Measurements from ENCODE around the gene LILRB3.
"Not testable (repeated sequence)": the region's sequence is repeated elsewhere in the genome, so short reads cannot be mapped to it uniquely, and the experiment has no call there.

LILRB3 gene

GRCh38 chr19:54209811-54210494, 12.9 kb downstream of the LILRB3 start:
- DNase-seq (ENCODE audit: low read depth in 2 of 2): peak; percentile 93 to 94

DNA sequence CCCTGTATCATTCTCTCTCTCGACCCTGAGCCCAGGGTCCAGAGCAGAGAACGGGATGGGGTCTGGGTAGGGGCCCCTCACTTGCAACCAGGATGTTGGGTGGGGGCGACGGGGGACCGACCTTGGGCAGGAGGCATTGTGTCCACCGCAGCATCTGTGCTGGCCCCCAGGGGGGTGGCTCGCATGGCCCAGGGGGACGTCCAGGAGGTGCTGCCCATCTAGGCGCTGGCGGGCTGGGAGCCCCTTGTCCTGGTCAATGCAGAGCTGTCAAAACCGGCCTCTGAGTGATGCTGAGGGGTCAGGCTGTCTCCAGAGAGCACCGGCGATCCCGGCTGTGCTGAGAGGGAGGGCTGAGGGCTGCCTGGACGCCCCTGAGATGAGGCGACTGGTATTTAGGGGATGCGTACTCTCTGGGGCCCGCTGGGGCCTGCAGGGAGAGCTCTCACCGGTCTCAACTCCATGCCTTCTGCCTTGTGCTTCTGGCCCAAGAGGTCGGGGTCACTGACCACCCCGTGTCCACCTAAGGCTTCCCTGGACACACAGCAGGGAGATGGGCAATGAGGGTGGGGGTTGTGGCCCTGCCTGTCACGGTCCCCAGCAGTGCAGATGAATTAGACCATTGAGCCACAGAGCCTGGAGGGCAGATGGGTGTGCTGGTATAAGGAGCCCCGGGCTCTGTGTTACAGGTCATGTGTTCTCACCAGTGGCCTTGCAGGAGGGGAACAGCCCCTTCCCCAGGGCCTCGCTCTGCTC, 13.6 kb downstream of the LILRB3 start:
- DNase-seq (ENCODE audit: low read depth in 2 of 2): no peak

DNA sequence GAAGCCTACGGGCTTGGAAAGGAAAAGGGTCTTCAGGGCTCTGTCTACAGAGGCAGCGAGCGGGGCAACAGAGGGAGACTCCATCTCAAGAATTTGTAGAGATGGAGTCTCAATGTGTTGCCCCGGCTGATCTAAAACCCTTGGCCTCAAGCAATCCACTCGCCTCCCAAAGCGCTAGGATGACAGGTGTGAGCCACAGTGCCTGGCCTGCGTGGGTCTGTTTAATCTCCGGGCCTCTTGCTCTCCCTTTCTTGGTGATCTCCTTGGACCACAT, 14.1 kb downstream of the LILRB3 start:
- DNase-seq (ENCODE audit: low read depth in 2 of 2): no peak

DNA sequence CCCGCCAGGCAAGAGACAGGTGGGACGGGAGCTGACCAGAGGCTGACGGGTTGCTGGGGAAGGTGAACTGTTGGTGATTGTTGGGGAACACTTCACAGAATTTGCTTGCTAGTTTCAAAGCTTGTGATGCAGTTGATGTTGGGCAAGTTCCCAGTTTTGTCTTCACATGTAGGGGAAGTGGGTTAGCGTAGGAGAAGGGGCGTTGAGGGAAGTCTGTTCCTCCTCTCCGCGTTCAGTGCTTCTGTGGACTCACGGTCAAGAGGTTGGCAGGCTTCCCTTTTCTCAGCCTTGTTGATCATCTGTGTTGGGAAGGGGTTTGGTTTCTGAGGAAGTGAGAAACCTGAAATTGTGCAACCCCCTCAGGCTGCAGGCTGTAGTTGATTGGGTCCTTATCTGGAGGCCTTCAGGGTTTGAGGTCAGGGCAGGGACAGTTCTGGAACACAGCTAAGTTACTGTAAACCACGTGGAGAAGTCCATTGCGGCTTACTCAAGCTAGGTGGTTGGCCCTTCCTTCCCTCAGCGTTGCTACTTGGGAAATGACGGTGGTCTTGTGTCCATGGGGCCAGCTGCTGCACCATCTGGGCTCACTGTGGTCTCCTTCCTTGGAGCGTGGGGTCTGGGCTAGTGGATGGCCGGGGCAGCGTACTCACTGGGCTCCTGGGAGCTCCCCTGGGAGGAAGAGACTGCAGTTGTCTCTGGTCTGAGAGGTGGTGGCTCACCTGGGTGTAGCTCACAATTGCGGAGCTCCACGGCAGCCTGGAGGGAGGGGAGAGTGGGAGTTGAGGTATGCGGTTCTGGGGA, 14.6 kb downstream of the LILRB3 start:
- peak in 1 of 2 experiments; percentile 21 for DNase-seq (ENCODE audit: low read depth in 2 of 2)

- no peak for DNase-seq (ENCODE audit: low read depth in 2 of 2)
Observed at GRCh38 chr19:54207676-54207982, 15.2 kb downstream of the LILRB3 start.

- not testable (repeated sequence) for DNase-seq (ENCODE audit: low read depth in 2 of 2)
Observed at GRCh38 chr19:54207193-54207592, 15.6 kb downstream of the LILRB3 start.

DNA sequence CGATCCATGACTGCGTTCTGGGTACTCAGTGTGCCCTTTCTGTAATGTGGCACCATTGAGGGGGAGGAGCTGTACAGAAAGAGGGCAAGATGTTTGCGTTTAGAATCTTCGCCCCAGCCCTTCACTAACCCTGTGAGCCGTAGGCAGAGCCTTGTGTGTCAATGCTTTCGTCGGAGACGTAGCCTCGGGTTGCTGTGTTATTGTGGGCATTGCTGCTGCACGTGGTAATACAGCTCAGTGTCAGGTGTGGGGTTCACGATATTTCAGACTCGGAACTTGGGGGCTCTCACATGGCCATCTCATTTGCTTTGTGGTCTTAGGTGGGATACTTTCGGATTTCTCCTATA, 16.0 kb downstream of the LILRB3 start:
- DNase-seq (ENCODE audit: low read depth in 2 of 2): no peak

- no peak for DNase-seq (ENCODE audit: low read depth in 2 of 2)
Observed at GRCh38 chr19:54206030-54206830, 16.6 kb downstream of the LILRB3 start.

GRCh38 chr19:54204767-54205468, 17.9 kb downstream of the LILRB3 start:
- DNase-seq (ENCODE audit: low read depth in 2 of 2): no peak

DNA sequence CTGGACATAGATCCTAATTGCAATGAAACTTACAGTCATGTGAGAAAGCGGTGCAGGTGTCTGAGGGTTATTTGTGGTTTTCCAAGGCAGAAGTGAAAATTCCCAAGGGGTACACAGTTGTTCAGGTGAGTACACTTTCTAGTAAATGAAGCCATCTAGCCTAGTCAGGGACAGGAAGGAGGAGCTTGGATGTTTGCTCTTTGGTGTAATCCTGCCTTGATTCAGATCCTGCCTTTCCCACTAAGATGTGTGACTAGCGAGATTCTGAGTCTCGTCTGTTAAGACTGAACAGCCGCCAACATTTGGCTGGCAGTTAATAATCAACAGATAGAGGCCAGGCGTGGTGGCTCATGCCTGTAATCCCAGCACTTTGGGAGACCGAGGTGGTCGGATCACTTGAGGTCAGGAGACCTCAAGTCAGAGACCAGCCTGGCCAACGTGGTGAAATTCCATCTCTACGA, 19.6 kb downstream of the LILRB3 start:
- DNase-seq (ENCODE audit: low read depth in 2 of 2): no peak

DNA sequence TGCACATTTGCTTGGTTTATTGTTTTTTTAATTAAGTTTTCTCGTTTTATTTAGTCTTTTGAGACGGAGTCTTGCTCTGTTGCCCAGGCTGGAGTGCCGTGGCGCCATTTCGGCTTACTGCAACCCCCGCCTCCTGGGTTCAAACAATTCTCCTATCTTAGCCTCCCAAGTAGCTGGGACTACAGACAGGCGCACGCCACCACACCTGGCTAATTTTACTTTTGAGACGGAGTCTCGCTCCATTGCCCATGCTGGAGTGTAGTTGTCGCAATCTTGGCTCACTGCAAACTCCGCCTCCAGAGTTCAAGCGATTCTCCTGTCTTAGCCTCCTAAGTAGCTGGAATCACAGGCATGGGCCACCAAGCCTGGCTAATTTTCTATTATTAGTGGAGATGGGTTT, 20.8 kb downstream of the LILRB3 start:
- DNase-seq (ENCODE audit: low read depth in 2 of 2): no peak

GRCh38 chr19:54201172-54201701, 21.6 kb downstream of the LILRB3 start:
- no peak for DNase-seq (ENCODE audit: low read depth in 2 of 2)

- DNase-seq (ENCODE audit: low read depth in 2 of 2): no peak
Observed at GRCh38 chr19:54199401-54199800, 23.4 kb downstream of the LILRB3 start.

- no peak for DNase-seq (ENCODE audit: low read depth in 2 of 2)
Observed at GRCh38 chr19:54197121-54197520, 25.7 kb downstream of the LILRB3 start.

GRCh38 chr19:54196536-54196935, 26.3 kb downstream of the LILRB3 start:
- no peak for DNase-seq (ENCODE audit: low read depth in 2 of 2)

GRCh38 chr19:54194463-54194862, 28.3 kb downstream of the LILRB3 start:
- DNase-seq (ENCODE audit: low read depth in 2 of 2): not testable (repeated sequence)

- DNase-seq (ENCODE audit: low read depth in 2 of 2): no peak
Observed at GRCh38 chr19:54193011-54193410, 29.8 kb downstream of the LILRB3 start.

DNA sequence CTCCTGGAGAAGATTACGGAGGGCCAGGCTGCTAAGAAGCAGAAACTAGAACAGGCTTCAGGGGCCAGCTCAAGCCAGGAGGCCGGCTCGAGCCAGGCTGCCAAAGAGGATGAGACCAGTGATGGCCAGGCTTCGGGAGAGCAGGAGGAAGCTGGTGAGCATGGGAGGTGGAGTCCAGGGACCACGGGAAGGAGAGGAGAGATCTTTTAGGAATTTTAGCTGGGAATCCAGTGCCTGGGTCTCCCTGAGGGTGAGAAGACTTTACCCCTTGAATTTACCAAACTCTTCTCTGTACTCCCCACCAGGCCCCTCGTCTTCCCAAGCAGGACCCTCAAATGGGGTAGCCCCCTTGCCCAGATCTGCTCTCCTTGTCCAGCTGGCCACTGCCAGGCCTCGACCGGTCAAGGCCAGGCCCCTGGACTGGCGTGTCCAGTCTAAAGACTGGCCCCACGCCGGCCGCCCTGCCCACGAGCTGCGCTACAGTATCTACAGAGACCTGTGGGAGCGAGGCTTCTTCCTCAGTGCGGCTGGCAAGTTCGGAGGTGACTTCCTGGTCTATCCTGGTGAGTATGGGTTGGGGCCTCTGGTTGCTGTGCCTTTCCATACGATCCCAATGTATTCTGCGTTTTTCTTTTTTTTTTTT, 30.9 kb downstream of the LILRB3 start:
- DNase-seq (ENCODE audit: low read depth in 2 of 2): no peak

GRCh38 chr19:54191011-54191810, 31.6 kb downstream of the LILRB3 start, which contains the start of gene TSEN34:
Gene TSEN34, plus strand, starts transcription at chr19:54191308. Its CDS starts 57 bp downstream, at chr19:54191365.
- DNase-seq (ENCODE audit: low read depth in 2 of 2): peak; percentile 65 to 68
